GM19035 (cell line): ENCODE measurements around the gene MKS1.

Source experiments
- ATAC-seq: cut with Tn5 transposase; IDR thresholded peaks from one replicate; pipeline ENCODE4 v1.9.1; 2021; ENCODE audit not compliant: unreplicated experiment

The MKS1 gene

GRCh38 chr17:58166682-58167081 is 52.4 kb downstream of the MKS1 start, which contains the start of gene OR4D2:
TSS of gene OR4D2 (plus strand) at chr17:58166982. CDS start at chr17:58169656, 2,674 bp downstream.
- no peak for ATAC-seq

- no peak for ATAC-seq
Observed at GRCh38 chr17:58165981-58166380, 53.1 kb downstream of the MKS1 start.

GRCh38 chr17:58161566-58161965 is 57.5 kb downstream of the MKS1 start:
- ATAC-seq, result no peak

- ATAC-seq, result no peak
Observed at GRCh38 chr17:58158181-58158580, 60.9 kb downstream of the MKS1 start.

- no peak for ATAC-seq
Observed at GRCh38 chr17:58156839-58157803, 61.9 kb downstream of the MKS1 start.
